Measurements from ENCODE around the gene KCNK6. TPM values are rescaled to one million over a fixed set of nuclear protein-coding genes. Genes with fewer than 3 reads are reported as not detected.

The KCNK6 gene
- total and polyA plus RNA-seq, 2 of the 8 experiments (the other 6 are each of a cell fraction or from before 2014, with no cell fraction given): 10.6 to 13.3 TPM

GRCh38 chr19:38362076-38362945, 42.7 kb downstream of the KCNK6 start (continued):
- peak; percentile 59 for TF ChIP-seq PHF8 (conservative IDR thresholded peaks at IDR 0.05; ENCODE audit: low read depth, low read length)
- TF ChIP-seq SAP30 (IDR thresholded peaks at IDR 0.05; ENCODE audit: insufficient read depth, insufficient replicate concordance, low read length): peak; percentile 58
- peak; percentile 63 for TF ChIP-seq TAF7 (optimal IDR thresholded peaks at IDR 0.05; ENCODE audit: borderline replicate concordance, low read depth, low read length)
- TF ChIP-seq POLR2AphosphoS5 (IDR thresholded peaks at IDR 0.05; ENCODE audit: low read depth, low read length): peak; percentile 60; the same call in 1 of the 2 replicates
- peak; percentile 78 for TF ChIP-seq ASH2L (IDR thresholded peaks at IDR 0.05; ENCODE audit: low read length)
- peak; percentile 88; the same call in 1 of the 2 replicates for TF ChIP-seq RBBP5 (IDR thresholded peaks at IDR 0.05; ENCODE audit: borderline replicate concordance, low read depth, low read length)
- peak; percentile 69; the same call in 1 of the 2 replicates for TF ChIP-seq TAF1 (IDR thresholded peaks at IDR 0.05; ENCODE audit: low read depth, low read length)
- TF ChIP-seq TCF12 (IDR thresholded peaks at IDR 0.05; ENCODE audit: low read depth, low read length): no peak
- peak in 1 of 2 experiments; percentile 62; a peak in 2 of 3 replicates for TF ChIP-seq POLR2A (IDR thresholded peaks at IDR 0.05; ENCODE audit: control extremely low read depth in 1 of 2, low read depth in 2 of 2, low read length in 2 of 2)
- peak in 1 of 2 experiments; percentile 2; a peak in 1 of 4 replicates for TF ChIP-seq HDAC2 (IDR thresholded peaks at IDR 0.05; ENCODE audit: borderline replicate concordance in 1 of 2, low read depth in 2 of 2, low read length in 2 of 2)
- TF ChIP-seq POU5F1 (IDR thresholded peaks at IDR 0.05; ENCODE audit: low read depth, low read length): no peak
- TF ChIP-seq NRF1 (IDR thresholded peaks at IDR 0.05; ENCODE audit: low read depth, low read length): peak; percentile 19

All from H1 (cell line).